Measurements from ENCODE around the gene TRIM15. TPM values are rescaled to one million over a fixed set of nuclear protein-coding genes. Genes with fewer than 3 reads are reported as not detected.

TRIM15 gene
- total RNA-seq, 2 donors from 2014 or later = not detected

DNA sequence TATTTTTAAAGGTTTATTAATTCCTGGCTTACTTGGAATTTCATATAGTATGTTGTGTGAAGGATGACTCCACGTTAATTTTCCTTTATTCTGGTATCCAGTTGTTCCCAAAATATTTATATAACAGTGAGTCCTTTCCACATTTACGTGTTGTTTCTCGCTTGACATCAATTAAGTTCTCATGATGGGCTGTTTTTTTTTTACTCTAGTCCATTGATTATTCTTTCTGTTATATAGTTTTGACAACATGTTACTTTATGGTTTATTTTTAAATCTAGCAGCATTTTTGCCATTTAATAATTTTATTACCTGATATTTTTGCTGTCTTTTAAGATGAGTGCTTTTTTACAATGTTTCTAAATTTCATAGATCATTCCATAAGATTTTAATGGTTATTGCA is 20.7 kb upstream of the TRIM15 start:
- ATAC-seq (ENCODE audit: insufficient number of reproducible peaks, low FRiP score, low read depth) (no peak), DNase-seq (ENCODE audit: low spot score) (no peak)
- Histone ChIP-seq H3K9me3 (no peaks in the 10 kb centered on the region), H3K36me3 (no peaks in the 10 kb centered on the region), H3K4me3 (no peak overlapping the region), H3K27ac (no peak overlapping the region), H3K27me3 (replicated peaks; ENCODE audit: insufficient read depth) (no peaks in the 10 kb centered on the region), H3K4me1 (ENCODE audit: control insufficient read depth in 1 of 2, low read depth in 2 of 2) (no peaks in the 10 kb centered on the region)
- TF ChIP-seq, protein P1, sequence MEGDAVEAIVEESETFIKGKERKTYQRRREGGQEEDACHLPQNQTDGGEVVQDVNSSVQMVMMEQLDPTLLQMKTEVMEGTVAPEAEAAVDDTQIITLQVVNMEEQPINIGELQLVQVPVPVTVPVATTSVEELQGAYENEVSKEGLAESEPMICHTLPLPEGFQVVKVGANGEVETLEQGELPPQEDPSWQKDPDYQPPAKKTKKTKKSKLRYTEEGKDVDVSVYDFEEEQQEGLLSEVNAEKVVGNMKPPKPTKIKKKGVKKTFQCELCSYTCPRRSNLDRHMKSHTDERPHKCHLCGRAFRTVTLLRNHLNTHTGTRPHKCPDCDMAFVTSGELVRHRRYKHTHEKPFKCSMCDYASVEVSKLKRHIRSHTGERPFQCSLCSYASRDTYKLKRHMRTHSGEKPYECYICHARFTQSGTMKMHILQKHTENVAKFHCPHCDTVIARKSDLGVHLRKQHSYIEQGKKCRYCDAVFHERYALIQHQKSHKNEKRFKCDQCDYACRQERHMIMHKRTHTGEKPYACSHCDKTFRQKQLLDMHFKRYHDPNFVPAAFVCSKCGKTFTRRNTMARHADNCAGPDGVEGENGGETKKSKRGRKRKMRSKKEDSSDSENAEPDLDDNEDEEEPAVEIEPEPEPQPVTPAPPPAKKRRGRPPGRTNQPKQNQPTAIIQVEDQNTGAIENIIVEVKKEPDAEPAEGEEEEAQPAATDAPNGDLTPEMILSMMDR (IDR thresholded peaks at IDR 0.05) = no peak

DNA sequence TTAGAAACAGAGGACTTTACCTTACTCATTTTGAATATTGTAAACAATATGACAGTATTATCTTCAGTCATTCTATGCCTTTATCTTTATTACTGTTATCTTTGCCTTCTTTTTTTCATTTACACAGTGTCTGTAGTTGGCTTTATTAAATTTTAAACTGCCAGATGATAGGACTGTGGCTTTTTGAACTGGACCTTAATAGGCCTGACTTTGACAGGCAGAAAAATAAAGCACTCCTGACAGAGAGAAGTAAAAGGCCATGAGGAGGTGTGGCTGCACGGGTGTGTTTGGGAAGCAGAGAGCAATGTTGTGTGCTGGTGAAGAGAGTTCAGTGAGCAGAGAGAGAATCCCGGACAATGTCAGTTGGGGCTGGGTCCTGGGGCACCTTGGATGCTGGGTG is 19.6 kb upstream of the TRIM15 start:
- TF ChIP-seq, protein P1 (IDR thresholded peaks at IDR 0.05) = no peak
- no peaks in the 10 kb centered on the region for H3K36me3 ChIP-seq
- DNase-seq (ENCODE audit: low spot score) (no peak), ATAC-seq (ENCODE audit: insufficient number of reproducible peaks, low FRiP score, low read depth) (no peak)
- no peaks in the 10 kb centered on the region for H3K9me3 ChIP-seq
- H3K27ac ChIP-seq = no peak overlapping the region
- H3K4me3 ChIP-seq = no peak overlapping the region
- no peaks in the 10 kb centered on the region for H3K27me3 ChIP-seq (replicated peaks; ENCODE audit: insufficient read depth)
- H3K4me1 ChIP-seq (ENCODE audit: control insufficient read depth in 1 of 2, low read depth in 2 of 2) = no peaks in the 10 kb centered on the region

DNA sequence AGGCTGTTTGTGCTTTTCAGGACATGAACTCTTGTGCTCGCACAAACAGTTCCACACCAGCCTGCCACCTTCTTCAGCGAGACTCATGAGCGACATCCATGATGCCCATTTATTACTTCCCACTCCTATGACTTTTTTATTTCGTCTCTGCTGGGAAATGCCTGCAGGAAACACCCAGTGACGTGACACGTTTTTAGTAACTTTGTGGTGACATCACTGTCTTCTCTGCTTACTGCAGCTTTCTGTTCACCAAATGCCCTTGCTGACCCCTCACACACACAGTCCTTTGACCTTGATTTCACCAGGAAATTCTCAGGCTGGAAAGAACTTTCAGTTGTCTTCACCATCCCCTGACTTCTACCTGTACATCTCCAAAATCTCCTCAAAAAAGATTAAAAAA is 18.5 kb upstream of the TRIM15 start:
- no peaks in the 10 kb centered on the region for H3K27me3 ChIP-seq (replicated peaks; ENCODE audit: insufficient read depth)
- DNase-seq (ENCODE audit: low spot score) (no peak), ATAC-seq (ENCODE audit: insufficient number of reproducible peaks, low FRiP score, low read depth) (no peak)
- H3K4me1 ChIP-seq (ENCODE audit: control insufficient read depth in 1 of 2, low read depth in 2 of 2) = no peaks in the 10 kb centered on the region
- H3K9me3 ChIP-seq = no peaks in the 10 kb centered on the region
- no peak overlapping the region for H3K4me3 ChIP-seq
- TF ChIP-seq, protein P1 (IDR thresholded peaks at IDR 0.05) = no peak
- H3K36me3 ChIP-seq = no peaks in the 10 kb centered on the region
- H3K27ac ChIP-seq = no peak overlapping the region

DNA sequence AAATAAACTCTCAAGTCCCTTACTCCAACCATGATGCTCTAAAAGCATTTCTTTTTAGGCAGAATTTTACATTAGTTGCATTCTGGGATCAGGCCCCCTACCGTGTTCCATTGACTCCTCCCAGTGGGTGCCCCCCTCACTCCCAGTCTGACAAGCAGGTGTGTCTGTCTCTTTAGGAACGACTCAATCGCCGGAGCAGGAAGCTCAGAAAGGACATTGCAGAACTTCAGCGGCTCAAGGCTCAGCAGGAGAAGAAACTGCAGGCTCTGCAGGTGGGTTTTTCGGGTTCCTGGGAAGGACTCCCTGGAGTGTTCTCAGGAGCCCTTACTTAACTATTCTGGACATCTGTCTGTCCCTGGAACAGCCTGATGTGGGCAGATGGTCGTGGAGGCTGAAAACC is 17.5 kb upstream of the TRIM15 start:
- no peaks in the 10 kb centered on the region for H3K36me3 ChIP-seq
- H3K4me3 ChIP-seq = no peak overlapping the region
- no peak overlapping the region for H3K27ac ChIP-seq
- no peaks in the 10 kb centered on the region for H3K27me3 ChIP-seq (replicated peaks; ENCODE audit: insufficient read depth)
- no peaks in the 10 kb centered on the region for H3K4me1 ChIP-seq (ENCODE audit: control insufficient read depth in 1 of 2, low read depth in 2 of 2)
- DNase-seq (ENCODE audit: low spot score) = no peak
- TF ChIP-seq, protein P1 (IDR thresholded peaks at IDR 0.05) = no peak
- no peaks in the 10 kb centered on the region for H3K9me3 ChIP-seq
- no peak for ATAC-seq (ENCODE audit: insufficient number of reproducible peaks, low FRiP score, low read depth)

DNA sequence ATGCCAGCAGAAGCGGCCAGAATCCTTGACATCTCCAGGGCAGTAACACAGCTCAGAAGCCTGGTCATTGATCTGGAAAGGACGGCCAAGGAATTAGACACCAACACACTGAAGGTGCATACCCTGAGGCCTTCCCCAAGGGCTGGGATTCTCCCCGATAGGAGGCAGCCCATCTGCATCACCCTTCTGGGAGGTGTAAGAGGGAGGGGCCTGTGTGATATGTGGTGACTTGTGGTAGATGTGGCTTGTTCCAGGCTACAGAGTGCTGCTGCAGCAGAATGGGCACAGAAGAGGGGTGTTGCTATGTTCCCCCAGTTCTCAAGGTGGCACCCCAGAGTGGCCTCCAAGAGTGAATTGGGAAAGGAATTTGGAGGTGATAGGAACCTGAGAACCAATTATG is 16.2 kb upstream of the TRIM15 start:
- H3K4me3 ChIP-seq = no peak overlapping the region
- no peaks in the 10 kb centered on the region for H3K4me1 ChIP-seq (ENCODE audit: control insufficient read depth in 1 of 2, low read depth in 2 of 2)
- ATAC-seq (ENCODE audit: insufficient number of reproducible peaks, low FRiP score, low read depth) (no peak), DNase-seq (ENCODE audit: low spot score) (no peak)
- no peaks in the 10 kb centered on the region for H3K27me3 ChIP-seq (replicated peaks; ENCODE audit: insufficient read depth)
- H3K27ac ChIP-seq = no peak overlapping the region
- H3K36me3 ChIP-seq = no peaks in the 10 kb centered on the region
- H3K9me3 ChIP-seq = no peaks in the 10 kb centered on the region
- TF ChIP-seq, protein P1 (IDR thresholded peaks at IDR 0.05) = no peak
